Upper lobe of right lung (tissue), 1 donor: ENCODE measurements around the gene CCDC159. TPM values are rescaled to one million over a fixed set of nuclear protein-coding genes. Genes with fewer than 3 reads are reported as not detected.

Experiments
- ATAC-seq: fragments of 200-7000 bp; cut with Tn5 transposase; one replicate; pipeline ENCODE4 v1.9.1; 2020; ENCODE audit warnings: mild to moderate bottlenecking, moderate library complexity
- DNase-seq: peaks from one replicate; pipeline ENCODE4 v3.0.0-alpha.2; 2020
- H3K27ac ChIP-seq: fragments of 200-600 bp; one replicate; pipeline ENCODE4 v1.8.0; 2022
- H3K27me3 ChIP-seq: fragments of 200-600 bp; one replicate; pipeline ENCODE4 v1.8.0; 2022; ENCODE audit warnings: mild to moderate bottlenecking
- H3K36me3 ChIP-seq: fragments of 200-600 bp; one replicate; pipeline ENCODE4 v1.8.0; 2022
- H3K4me1 ChIP-seq: fragments of 200-600 bp; one replicate; pipeline ENCODE4 v1.8.0; 2022
- H3K4me3 ChIP-seq: fragments of 200-600 bp; one replicate; pipeline ENCODE4 v1.8.0; 2022; ENCODE audit warnings: mild to moderate bottlenecking
- H3K9me3 ChIP-seq: fragments of 200-600 bp; one replicate; pipeline ENCODE4 v1.8.0; 2022
- CTCF ChIP-seq: fragments of 200-600 bp; IDR thresholded peaks from one replicate; pipeline ENCODE4 v1.8.0; 2022; ENCODE audit warnings: antibody characterized with exemption
- intact Hi-C: fragments of 100-400 bp; cut with DNase I; formaldehyde crosslinking; loops from one replicate; pipeline ENCODE4 v1.11.0; 2022
- total RNA-seq: library from RNA; stranded (reverse); fragmentation: NEBNext Ultra II Directional; extraction: Animal tissue kit (Norgen Biotek cat#: 25700); gene quantifications from one replicate; pipeline ENCODE4 v1.2.1, GENCODE V29; 2021
- donor health status: DM: no; HTN: yes; CAD: no; lungs with severe emphysema.

The CCDC159 gene
- total RNA-seq, 1 donor from 2014 or later, result 39.4 TPM

- H3K36me3 ChIP-seq, result no peaks in the 10 kb centered on the region
- H3K27me3 ChIP-seq, result no peaks in the 10 kb centered on the region
- ATAC-seq (no peak), DNase-seq (no peak)
- H3K9me3 ChIP-seq, result no peaks in the 10 kb centered on the region
- intact Hi-C loops, result no loop called here
- peaks cover 8% of the 10 kb centered on the region for H3K4me1 ChIP-seq
- H3K27ac ChIP-seq, result no peak overlapping the region
- no peak overlapping the region for H3K4me3 ChIP-seq
- no peak for TF ChIP-seq CTCF
Observed at GRCh38 chr19:11390933-11391680, 44.8 kb downstream of the CCDC159 start.

GRCh38 chr19:11397089-11397610 lies 50.8 kb downstream of the CCDC159 start:
- no peak overlapping the region for H3K4me3 ChIP-seq
- no peaks in the 10 kb centered on the region for H3K27me3 ChIP-seq
- H3K36me3 ChIP-seq, result no peaks in the 10 kb centered on the region
- no peak overlapping the region for H3K27ac ChIP-seq
- H3K4me1 ChIP-seq, result no peaks in the 10 kb centered on the region
- H3K9me3 ChIP-seq, result no peaks in the 10 kb centered on the region
- no peak for TF ChIP-seq CTCF
- intact Hi-C loops, result no loop called here
- no peak for DNase-seq
- ATAC-seq, result no peak

- Histone ChIP-seq H3K4me3 (no peak overlapping the region), H3K27me3 (no peaks in the 10 kb centered on the region), H3K27ac (no peak overlapping the region), H3K36me3 (no peaks in the 10 kb centered on the region), H3K4me1 (no peaks in the 10 kb centered on the region), H3K9me3 (no peaks in the 10 kb centered on the region)
- DNase-seq (no peak), ATAC-seq (peak; percentile 12)
- intact Hi-C loops, result no loop called here
- no peak for TF ChIP-seq CTCF
Observed at GRCh38 chr19:11399667-11400066, 53.3 kb downstream of the CCDC159 start.

DNA sequence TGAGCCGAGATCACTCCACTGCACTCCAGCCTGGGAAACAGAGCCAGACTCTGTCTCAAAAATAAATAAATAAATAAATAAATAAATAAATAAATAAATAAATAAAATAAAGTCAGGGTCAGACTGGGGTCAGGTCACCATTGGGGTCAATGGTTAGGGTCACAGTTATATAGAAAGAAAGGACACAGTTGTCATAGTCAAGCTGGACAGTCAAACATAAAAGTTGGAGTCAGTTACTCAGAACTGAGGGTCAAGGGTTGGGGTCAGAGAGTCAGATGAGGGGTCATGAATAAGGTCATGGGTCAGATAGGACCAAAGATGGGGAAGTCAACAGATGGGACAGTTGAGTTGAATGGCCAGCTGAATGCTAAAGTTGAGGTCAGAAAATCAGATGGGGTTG lies 54.5 kb downstream of the CCDC159 start:
- intact Hi-C loops, result no loop called here
- Histone ChIP-seq H3K36me3 (no peaks in the 10 kb centered on the region), H3K27ac (no peak overlapping the region), H3K27me3 (no peaks in the 10 kb centered on the region), H3K9me3 (no peaks in the 10 kb centered on the region), H3K4me3 (no peak overlapping the region), H3K4me1 (no peaks in the 10 kb centered on the region)
- no peak for ATAC-seq
- no peak for TF ChIP-seq CTCF
- DNase-seq, result no peak

- Histone ChIP-seq H3K9me3 (no peaks in the 10 kb centered on the region), H3K27ac (no peak overlapping the region), H3K4me3 (no peak overlapping the region), H3K36me3 (no peaks in the 10 kb centered on the region), H3K4me1 (no peaks in the 10 kb centered on the region), H3K27me3 (no peaks in the 10 kb centered on the region)
- ATAC-seq (no peak), DNase-seq (no peak)
- no peak for TF ChIP-seq CTCF
- intact Hi-C loops, result no loop called here
Observed at GRCh38 chr19:11401808-11402543, 55.7 kb downstream of the CCDC159 start.

Other genes with a start within 250 kb of the CCDC159 start
- 1.1 TPM for gene SPC24, start 190.7 kb upstream of the CCDC159 start, total RNA-seq
- gene KANK2, start 149.0 kb upstream of the CCDC159 start, total RNA-seq, result 268 TPM
- gene ANGPTL8, start 106.9 kb upstream of the CCDC159 start, total RNA-seq, result not detected
- 138 TPM for gene DOCK6, start 84.0 kb upstream of the CCDC159 start, total RNA-seq
- gene TSPAN16, start 50.4 kb upstream of the CCDC159 start, total RNA-seq, result not detected
- 52.7 TPM for gene RAB3D, start 6.9 kb upstream of the CCDC159 start, total RNA-seq
- gene TMEM205, start 251 bp upstream of the CCDC159 start, total RNA-seq, result 74.6 TPM
- 26.5 TPM for gene PLPPR2, start 8.9 kb downstream of the CCDC159 start, total RNA-seq
- 3.2 TPM for gene SWSAP1, start 28.1 kb downstream of the CCDC159 start, total RNA-seq
- gene EPOR, start 37.8 kb downstream of the CCDC159 start, total RNA-seq, result 20.4 TPM
- 54.6 TPM for gene RGL3, start 72.8 kb downstream of the CCDC159 start, total RNA-seq
- 0.49 TPM for gene ODAD3, start 88.6 kb downstream of the CCDC159 start, total RNA-seq
- gene PRKCSH, start 89.1 kb downstream of the CCDC159 start, total RNA-seq, result 293 TPM
- not detected for gene ELAVL3, start 134.5 kb downstream of the CCDC159 start, total RNA-seq
- 10.7 TPM for gene ZNF653, start 159.3 kb downstream of the CCDC159 start, total RNA-seq
- gene ECSIT, start 182.6 kb downstream of the CCDC159 start, total RNA-seq, result 44.8 TPM
- 27.3 TPM for gene CNN1, start 192.3 kb downstream of the CCDC159 start, total RNA-seq
- 44.3 TPM for gene ELOF1, start 212.7 kb downstream of the CCDC159 start, total RNA-seq
- 429 TPM for gene ACP5, start 231.1 kb downstream of the CCDC159 start, total RNA-seq